ENCODE results near the gene SMIM22.
A peak's percentile ranks its signal among the peaks of the same experiment; 100 is the strongest.

SMIM22 gene

DNA sequence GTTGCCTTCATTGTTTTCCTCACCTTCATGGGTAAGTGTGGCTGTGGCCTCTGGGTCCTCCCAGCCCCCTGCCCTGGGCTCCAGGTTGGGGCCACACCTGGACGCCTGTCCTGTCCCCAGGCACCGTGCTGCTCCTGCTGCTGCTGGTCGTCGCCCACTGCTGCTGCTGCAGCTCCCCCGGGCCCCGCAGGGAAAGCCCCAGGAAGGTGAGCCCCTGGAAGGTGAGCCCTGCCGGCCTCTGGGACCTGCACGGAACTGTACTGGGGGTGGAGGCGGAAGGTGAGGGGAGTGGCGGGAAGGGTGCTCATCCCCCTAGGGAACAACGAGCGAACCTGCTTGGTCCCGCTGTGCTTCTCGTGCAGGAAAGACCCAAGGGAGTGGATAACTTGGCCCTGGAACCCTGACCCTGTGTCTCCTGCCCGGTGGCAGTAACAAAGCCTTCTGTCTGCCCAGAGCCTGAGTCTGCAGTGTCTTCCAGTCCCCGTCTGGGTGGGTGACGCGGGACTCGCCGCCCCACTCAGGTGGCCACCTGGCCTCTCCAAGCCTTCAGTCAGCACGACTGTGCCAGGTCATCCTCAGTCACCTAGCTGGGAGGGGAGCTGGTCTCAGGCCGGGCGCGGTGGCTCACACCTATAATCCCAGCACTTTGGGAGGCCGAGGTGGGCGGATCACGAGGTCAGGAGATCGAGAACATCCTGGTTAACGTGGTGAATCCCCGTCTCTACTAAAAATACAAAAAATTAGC lies 831 bp downstream of the SMIM22 start:
- no peak for DNase-seq (ENCODE audit: low spot score)

DNA sequence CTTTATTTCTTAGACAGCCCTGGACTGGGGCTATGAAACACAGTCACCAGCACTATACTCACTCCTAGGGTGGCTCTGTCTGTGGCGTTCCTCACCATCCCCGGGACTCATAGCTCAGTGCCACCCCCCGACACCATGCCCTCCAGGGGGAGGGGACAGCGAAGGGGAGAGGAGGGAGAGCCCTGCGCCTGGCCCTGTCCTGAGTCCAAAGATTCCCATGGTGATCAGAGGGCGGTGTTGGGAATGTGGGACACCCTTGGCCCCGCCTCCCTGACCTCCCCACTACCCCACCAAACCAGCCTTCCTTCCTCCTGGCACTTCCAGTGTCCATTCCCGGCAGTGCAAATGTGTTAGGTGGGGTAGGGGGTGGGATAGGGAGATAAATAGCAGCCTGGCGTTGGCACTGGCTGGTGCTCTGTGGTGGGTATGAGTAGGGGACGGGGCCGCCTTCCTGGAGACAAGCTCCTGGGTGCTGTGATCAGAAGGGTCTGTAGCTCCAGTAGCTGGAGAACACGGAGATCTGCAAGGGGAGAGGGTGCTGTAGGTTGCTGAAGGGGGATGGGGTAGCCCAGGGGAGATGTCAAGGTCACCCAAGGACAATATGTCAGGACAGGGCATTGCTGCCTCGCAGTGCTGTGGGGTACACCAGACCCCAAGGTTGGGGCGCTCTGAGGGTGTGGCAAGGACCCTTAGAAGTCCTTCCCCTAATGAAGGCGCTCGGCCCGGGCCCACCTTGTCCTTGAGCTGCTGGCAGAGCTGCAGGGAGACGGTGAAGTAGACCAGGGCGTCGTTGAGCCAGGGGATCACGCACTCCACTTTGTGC lies 2.0 kb downstream of the SMIM22 start:
- no peak for DNase-seq (ENCODE audit: low spot score)

GRCh38 chr16:4797805-4798252 lies 2.7 kb downstream of the SMIM22 start:
- DNase-seq (ENCODE audit: low spot score), result no peak

DNA sequence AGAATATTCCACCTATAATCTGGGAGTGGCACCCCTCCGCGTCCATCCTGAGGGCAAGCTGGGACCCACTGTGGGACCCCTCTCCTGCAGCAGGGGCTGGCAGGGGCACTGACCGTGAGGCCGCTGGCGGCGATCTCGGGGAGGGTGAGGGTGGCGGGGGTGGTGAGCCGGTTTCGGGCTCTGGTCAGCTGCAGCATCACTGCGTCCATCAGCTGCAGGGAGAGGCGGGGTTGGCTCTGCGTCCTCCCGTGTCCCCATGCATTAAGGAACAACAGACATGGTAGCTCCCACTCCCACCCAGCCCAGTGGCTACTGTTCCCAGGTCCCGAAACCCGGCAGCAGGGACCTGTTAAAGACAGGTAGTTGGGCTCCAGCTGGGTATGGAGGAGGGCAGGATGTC lies 3.3 kb downstream of the SMIM22 start:
- DNase-seq (ENCODE audit: low spot score), result no peak

GRCh38 chr16:4799171-4799855 lies 4.1 kb downstream of the SMIM22 start:
- DNase-seq (ENCODE audit: low spot score), result no peak

GRCh38 chr16:4800290-4801041 lies 5.3 kb downstream of the SMIM22 start:
- no peak for DNase-seq (ENCODE audit: low spot score)

GRCh38 chr16:4801051-4801961 lies 6.1 kb downstream of the SMIM22 start:
- DNase-seq (ENCODE audit: low spot score), result no peak

- DNase-seq (ENCODE audit: low spot score), result peak; percentile 55
These were observed 6.9 kb downstream of the SMIM22 start, which contains the start of gene ROGDI for GRCh38 chr16:4801962-4802658. ROGDI (minus strand) TSS chr16:4802633; CDS start chr16:4802571, 62 bp downstream.

- peak; percentile 99 for DNase-seq (ENCODE audit: low spot score)
These were observed 7.6 kb downstream of the SMIM22 start for GRCh38 chr16:4802659-4803287.

GRCh38 chr16:4803401-4803844 lies 8.3 kb downstream of the SMIM22 start:
- DNase-seq (ENCODE audit: low spot score), result no peak

- DNase-seq (ENCODE audit: low spot score), result no peak
These were observed 9.0 kb downstream of the SMIM22 start for GRCh38 chr16:4803898-4804762.

GRCh38 chr16:4805231-4805630 lies 10.1 kb downstream of the SMIM22 start:
- DNase-seq (ENCODE audit: low spot score), result no peak

- no peak for DNase-seq (ENCODE audit: low spot score)
These were observed 11.1 kb downstream of the SMIM22 start for GRCh38 chr16:4806280-4806679.

DNA sequence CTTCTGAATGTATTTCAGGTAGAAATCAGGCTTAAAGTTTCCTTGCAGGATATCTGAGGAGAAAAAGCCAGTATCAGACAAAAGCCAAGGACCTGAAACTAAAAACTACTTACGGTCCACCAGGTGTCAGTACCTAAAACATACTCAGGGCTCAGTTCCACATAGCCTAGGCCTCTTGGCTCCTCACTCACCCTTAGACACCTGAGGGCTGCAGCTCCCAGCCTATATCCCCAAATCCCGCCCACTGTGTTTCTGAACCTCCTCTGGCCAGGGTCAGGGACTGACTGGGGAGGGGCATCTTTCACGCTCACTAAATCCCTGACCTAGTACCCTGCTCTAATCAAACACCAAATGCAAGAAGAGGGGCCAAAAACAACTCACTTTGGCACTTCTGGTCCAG lies 16.1 kb downstream of the SMIM22 start:
- no peak for DNase-seq (ENCODE audit: low spot score)

GRCh38 chr16:4811773-4812172 lies 16.6 kb downstream of the SMIM22 start:
- no peak for DNase-seq (ENCODE audit: low spot score)

DNA sequence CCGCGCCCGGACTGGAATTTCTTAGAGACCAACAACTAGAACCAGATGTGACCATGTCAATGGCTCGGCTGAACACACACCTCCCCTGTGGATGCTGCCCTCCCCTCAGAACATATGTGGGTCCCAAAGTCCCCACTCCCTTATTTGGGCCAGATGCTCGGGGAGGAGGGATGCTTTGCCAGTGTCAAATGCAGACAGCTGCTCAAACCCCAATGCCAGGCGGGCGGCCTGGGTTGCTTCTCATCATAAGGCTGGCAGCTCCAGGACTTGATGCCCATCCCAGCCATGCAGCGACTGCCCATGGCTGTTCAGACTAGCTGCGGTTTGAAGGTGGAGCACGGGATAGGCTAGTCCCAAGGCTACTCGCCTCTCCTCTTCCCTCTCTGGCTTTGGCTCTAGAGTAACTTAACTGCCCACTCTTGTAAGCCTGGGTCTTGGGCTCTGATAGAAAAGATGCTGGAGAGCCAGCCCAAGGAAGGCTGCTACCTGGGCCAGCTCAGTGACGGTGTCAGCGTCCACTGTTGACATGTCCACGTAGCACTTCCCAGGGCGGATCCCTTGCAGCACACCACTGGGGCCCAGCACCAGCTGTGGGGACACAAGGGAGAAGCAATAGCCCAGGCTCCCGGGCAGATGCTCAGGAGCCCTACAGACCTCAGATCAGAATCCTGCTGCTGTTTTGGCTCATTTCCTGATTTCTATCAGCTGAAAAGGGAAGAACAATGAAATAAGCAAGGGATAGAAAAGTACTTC lies 18.3 kb downstream of the SMIM22 start:
- DNase-seq (ENCODE audit: low spot score), result no peak

GRCh38 chr16:4814046-4814445 lies 18.9 kb downstream of the SMIM22 start:
- no peak for DNase-seq (ENCODE audit: low spot score)
